A204.1 (cell line): ENCODE data around the gene ANKRD2.

Experiments used
- FAIRE-seq: peaks from 2 replicates; lab custom pipeline; 2012; peaks lifted over from hg19 to GRCh38; lab: Jason Lieb, UNC

ANKRD2 gene

DNA sequence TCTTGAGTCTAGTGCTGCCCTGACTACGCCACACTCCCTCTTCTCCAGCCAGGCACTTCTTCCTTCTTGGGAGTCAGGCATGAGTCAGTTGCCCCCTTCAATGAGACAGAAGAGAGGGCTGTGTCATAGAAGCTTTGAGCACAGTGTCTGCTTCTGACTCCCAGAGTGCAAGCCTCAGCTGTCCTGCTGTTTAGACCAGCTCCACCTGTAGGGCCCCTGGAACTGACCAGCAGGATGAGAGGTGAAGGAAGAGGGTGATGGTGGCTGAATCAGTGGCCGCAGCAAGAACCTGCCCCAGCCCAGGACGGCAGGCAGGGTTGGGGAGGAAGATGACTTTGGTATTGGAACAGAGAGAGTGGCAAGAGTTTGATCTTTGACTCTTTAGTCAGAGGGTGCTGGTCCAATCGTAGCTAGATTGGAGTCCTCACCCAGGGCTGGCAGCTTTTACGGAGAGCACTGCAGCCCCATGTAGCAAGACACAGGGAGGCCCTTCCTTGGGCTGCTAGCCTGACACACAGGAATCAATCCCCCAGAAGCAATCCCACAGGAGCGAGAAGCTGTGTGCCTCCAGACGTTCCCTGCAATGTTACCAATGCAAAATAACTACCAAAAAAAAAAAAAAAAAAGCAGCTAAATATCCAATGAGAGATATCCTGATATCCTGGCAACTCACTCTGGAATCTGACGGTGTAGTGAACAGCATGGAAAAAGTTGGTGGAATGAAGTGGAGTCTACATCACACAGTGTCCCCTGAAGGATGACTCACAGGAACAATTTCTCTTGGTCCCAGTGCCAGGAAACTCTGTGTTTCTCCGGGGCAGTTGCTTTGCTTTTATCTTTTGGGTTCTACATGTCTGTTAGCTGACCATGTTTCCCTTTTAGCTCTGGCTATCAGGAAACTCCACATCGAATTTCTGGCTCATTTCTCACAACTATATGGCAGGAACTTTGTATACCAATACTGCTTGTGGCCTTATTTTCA lies 23.8 kb downstream of the ANKRD2 start:
- peak; percentile 98 for FAIRE-seq

DNA sequence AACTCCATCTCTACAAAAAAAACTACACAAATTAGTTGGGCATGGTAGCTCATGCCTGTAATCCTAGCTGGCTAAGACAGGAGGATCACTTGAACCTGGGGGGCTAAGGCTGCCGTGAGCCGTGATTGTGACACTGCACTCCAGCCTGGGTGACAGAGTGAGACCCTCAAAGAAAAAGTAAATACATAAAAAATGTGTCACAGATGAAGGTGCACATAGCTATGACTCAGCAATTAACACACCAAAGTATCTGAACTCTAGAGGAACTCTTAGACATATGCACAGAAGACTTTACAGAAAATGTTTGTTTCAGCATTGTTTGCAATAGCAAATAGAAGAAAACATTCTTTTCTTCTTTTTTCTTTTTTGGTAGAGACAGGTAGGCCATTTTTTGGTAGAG lies 25.2 kb downstream of the ANKRD2 start:
- FAIRE-seq = no peak

DNA sequence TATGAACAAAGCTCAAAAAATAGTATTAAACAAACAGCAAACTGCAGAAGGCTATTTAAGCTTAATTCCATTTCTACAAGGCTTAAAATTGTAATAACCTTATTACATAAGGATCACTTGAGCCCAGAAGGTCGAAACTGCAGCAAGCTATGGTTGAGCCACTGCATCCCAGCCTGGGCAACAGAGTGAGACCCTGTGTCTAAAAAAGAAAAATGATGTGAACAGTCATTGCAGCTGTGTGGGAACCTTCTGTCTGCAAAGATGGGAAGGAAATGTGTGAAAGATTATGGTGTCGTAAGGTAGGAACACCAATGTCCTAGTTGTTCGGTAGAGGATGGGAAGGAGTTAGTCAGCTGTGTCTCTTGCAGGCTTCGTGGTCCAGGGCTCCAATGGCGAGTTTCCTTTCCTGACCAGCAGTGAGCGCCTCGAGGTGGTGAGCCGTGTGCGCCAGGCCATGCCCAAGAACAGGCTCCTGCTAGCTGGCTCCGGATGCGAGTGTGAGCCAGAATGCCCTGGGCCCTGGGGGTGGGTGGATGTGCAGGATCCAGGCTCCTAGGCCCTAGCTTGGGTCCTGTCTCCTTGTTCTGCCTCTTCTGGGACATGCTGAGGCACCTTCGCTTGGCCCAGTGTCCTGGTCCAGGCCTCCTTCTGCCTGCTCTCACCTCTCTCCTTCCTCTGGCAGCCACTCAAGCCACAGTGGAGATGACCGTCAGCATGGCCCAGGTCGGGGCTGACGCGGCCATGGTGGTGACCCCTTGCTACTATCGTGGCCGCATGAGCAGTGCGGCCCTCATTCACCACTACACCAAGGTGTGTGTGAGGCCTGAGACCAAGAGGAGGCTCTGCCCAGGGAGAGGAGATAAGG lies 26.1 kb downstream of the ANKRD2 start:
- no peak for FAIRE-seq

DNA sequence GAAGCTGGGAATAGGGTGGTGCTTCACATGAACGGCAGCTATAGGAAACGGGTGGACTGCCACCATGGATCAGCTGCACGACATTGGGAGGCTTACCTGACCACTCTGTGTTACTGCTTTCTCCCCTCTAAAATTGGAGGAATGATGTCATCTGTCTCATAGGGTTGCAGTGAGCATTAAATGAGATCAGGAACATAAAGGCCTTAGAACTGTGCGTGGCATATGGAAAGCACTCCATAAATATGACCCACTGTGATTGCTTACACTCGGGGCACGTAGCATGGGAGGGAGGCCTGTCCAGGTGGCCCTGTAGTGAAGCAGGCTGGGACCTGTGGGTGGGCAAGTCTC lies 26.7 kb downstream of the ANKRD2 start:
- FAIRE-seq = no peak

DNA sequence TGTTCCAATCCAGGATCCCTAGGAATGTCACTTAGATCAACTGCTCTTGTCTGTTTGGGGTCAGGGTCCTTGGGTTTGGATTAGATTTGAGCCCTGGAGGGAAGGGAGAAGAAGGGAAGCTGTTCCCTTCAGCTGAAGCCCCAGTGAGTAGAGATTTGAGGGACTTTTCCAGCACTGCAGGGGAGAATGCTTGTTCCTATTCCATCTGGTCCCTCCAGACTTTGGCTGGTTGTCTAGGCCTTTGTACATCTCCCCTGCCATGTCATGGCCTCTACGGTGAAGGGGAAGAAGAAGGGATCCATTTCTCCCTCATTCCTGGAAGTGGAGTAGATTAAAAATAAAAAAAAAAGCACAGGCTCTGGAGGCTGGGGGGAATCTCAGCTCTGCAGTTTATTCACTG lies 28.0 kb downstream of the ANKRD2 start:
- FAIRE-seq = no peak

DNA sequence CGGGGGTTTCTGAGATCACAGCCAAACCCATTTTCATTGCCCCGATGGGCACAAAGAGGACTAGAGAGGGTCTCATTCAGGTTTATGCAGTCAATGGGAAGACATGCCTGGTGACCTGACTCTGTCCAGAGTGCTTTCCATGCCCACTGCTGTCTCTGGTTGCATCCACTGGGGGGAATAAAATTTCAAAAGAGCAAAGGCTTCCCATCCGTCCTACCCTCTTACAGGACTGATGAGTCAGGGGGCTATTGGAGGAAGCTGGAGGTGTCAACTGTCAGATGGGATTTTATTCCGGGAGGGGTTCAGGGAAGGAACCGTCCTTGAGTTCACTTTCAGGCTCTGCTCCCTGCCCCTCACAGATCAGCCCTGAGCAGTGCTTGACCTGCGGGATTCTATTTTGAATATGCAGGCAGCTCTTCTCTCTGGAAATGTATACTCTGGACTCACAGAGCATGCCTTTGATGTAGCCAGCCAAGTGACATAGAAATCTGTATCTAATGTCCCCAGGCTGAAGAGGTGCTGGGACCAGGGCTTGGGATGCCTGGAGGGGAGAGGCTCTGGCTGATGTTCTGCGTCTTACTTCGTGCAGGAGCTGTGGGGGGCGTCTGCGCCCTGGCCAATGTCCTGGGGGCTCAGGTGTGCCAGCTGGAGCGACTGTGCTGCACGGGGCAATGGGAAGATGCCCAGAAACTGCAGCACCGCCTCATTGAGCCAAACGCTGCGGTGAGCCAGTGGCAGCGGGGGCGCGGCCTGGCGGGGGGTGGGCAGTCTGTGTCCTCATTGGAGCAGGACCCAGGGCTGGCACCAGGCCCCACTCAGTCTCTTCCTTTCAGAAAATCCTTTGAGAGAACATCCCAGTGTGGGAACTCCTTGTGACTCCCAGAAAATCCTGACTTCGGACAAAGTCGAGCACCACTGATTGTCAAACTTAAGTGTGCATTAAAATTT lies 29.0 kb downstream of the ANKRD2 start:
- FAIRE-seq = no peak

DNA sequence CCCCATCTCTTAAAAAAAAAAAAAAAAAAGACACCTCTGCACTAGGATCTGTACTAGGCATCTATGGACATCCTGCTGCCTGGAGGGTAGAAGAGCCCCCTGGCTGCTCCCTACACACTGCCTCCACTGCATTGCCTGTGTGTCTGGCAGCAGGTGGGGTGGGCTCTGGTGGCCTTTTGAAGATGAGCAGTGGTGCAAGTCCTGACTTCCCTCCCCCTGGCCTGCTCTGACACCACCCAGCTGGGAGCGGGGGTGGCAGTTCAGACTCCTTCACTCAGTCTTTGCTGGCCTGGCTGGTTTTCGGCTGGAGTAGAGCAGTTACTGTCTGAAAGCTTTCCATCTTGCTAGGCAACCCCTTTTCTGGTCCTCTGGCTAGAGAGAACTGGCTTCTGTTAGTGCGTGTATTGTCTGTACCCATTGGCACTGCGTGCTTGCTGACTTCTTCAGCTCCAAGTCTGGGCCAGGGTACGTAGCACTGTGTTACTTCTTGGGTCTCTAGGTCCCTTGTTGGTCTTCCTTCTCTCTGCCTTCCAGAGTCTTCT lies 34.6 kb downstream of the ANKRD2 start:
- FAIRE-seq = no peak

DNA sequence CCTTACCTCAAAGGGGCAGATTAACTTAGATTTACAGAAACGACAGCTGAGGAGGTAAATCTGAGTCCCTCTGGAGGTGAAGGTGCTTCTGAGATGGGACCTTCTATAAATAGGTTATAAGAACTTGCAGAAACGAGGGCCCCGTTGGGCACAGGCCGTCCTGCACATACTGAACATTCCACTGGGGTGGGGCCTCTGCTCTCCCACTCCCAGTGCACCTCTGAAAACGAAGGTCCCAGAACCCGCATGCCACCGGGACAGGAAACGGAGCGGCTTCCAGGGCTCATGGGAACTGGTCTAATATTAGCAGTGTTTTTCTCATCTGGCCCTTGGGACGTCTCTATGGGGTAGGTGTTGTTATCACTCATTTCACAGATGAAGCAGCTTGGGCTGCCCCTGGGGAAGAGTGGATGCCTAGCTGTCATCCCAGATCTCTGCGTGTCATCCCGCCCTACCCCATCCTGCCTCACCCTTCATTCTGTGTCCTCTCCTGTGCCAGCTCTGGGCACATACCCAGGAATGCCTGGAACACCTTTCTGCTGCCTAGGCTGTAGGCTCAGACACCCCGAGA lies 36.5 kb downstream of the ANKRD2 start:
- no peak for FAIRE-seq

DNA sequence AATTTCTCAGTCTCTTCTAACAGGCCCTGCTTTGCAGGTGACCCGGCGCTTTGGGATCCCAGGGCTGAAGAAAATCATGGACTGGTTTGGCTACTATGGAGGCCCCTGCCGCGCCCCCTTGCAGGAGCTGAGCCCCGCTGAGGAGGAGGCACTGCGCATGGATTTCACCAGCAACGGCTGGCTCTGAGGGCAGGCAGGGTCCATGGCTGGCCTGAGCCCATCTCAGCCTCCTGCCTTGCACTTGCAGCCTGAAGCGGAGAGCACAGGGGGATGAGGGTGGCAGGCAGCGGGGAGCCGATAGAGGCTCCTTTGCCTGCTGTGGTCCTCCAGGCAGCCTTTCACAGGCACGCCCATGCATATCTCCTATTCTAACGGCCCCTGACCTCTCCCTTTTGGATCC lies 38.9 kb downstream of the ANKRD2 start:
- no peak for FAIRE-seq

DNA sequence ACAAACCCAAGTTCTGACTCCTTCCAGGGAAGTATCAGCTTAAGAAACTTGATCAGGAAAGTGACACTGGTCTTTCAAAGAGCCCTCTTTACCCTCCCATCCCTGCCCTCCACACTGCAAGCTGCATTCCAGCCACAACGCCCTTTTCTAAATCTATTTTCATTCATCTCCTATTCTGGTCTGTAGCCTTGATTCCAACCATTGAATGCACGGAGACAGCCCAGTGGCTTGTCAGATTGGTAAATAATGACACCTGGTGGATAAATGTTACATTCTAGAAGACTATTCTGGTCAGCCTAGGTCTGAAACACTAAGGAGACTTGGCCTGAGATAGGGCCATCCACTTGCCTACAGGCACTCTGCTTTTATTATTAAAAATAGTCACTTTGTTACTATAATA lies 39.8 kb downstream of the ANKRD2 start:
- peak; percentile 96 for FAIRE-seq

DNA sequence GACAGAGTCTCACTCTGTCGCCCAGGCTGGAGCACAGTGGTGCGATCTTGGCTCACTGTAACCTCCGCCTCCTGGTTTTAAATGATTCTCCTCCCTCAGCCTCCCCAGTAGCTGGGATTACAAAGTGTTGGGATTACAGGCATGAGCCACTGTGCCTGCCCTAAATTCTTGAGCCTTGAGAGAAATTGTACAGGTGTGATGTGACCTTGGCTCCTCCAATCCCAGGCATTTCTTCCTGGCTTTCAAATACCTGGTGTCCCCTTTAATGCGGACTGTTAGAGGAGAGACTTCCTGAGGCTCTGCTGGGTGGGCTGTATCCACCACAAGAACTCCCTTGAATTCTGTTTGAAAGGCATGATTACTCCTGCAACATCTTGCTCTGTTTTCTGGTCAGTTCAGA lies 45.7 kb downstream of the ANKRD2 start:
- FAIRE-seq = no peak

DNA sequence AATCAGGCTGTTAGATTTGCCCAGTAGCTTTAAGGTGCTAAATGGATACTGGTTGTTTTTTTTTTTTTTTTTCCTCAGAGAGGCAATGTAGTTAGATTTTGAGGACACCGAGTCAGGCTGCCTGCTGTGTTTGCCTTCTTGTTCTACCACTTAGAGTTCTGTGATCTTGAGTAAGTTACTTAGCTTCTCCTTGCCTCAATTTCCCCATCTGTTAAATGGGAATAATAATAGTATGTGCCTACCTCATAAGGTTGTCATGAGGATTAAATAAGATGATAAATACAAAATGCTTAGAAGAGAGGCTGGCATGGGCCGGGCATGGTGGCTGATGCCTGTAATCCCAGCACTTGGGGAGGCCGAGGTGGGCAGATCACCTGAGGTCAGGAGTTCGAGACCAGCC lies 46.2 kb downstream of the ANKRD2 start:
- no peak for FAIRE-seq

DNA sequence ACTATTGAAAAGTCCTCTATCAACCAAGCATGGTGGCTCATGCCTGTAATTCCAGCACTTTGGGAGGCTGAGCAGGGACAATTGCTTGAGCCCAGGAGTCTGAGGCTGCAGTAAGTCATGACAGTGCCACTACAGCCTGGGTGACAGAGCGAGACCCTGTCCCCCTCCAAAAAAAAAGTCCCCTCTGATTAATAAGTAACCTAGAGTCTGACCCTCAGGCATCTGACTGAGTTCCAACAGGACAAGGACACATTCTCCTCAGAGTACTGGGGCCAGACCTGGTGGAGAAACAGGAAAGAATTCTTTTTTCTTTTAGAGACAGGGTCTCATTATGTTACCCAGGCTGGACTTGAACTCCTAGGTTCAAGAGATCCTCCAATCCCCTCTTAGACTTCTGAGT lies 50.7 kb downstream of the ANKRD2 start:
- no peak for FAIRE-seq

DNA sequence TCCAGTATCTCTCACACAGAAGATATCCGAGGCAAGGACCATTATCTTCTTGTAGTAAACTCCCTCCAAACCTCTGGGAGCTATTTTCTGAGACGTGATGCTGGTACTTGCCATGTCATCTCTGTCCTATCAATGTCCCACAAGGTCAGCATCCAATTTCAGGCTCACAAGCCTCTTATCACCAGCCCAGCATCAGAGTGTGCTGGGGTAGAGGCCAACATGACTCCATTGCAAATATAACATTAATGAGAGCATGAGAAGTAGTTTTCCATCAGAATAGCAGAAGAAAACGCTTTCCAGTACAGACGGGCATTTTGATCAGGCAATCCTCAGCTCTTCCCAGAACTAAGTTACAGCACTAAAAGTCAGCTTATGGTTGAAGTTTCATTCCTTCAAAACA lies 55.2 kb downstream of the ANKRD2 start:
- no peak for FAIRE-seq

DNA sequence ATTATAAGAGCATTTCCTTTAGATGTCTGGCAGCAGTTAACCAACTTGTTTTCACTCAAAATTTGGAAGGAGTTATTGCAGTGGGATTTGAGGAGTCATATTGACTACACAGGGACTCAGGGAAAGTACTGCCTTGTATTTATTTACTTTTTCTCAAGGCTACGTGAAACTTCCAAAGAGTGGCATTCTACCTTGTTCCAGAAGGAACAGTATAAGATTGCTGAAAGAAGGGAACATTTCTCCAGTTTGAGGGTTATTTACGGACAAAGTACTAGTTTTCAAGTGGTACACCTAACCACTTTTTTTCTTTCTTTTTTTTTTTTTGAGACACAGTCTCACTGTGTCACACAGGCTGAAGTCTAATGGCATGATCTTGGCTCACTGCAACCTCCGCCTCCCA lies 55.6 kb downstream of the ANKRD2 start:
- FAIRE-seq = no peak

DNA sequence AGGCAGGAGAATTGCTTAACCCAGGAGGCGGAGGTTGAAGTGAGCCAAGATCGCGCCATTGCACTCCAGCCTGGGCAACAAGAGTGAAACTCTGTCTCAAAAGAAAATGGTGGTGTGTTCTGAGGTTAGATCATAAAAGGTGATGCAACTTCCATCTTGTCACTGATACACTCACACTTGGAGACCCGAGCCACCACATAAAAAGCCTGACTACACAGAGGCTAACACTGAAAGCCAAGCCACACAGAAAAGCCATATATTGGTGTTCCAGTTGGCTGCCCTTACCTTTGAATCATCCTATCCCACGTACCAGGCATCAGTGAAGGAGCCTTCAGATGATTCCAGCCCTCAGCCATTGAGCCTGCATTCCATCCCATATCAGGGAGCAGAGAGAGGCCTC lies 56.7 kb downstream of the ANKRD2 start:
- no peak for FAIRE-seq

DNA sequence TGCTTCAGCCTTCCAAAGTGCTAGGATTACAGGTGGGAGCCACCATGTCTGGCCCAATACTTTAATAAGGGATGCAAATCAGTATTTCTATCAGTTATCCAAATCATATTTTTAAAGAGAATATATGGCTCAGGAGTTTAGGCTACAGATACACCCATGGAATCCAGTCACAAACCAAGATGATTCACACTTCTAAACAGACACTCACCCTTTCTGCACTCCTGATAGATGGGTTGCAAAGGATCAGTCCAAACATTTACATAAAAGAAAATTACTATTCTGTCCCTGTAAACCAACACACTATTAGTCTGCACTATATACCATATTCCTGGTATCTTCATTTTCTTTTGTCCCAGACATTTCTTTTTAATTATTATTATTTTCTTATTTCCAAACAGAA lies 58.5 kb downstream of the ANKRD2 start:
- FAIRE-seq = no peak

DNA sequence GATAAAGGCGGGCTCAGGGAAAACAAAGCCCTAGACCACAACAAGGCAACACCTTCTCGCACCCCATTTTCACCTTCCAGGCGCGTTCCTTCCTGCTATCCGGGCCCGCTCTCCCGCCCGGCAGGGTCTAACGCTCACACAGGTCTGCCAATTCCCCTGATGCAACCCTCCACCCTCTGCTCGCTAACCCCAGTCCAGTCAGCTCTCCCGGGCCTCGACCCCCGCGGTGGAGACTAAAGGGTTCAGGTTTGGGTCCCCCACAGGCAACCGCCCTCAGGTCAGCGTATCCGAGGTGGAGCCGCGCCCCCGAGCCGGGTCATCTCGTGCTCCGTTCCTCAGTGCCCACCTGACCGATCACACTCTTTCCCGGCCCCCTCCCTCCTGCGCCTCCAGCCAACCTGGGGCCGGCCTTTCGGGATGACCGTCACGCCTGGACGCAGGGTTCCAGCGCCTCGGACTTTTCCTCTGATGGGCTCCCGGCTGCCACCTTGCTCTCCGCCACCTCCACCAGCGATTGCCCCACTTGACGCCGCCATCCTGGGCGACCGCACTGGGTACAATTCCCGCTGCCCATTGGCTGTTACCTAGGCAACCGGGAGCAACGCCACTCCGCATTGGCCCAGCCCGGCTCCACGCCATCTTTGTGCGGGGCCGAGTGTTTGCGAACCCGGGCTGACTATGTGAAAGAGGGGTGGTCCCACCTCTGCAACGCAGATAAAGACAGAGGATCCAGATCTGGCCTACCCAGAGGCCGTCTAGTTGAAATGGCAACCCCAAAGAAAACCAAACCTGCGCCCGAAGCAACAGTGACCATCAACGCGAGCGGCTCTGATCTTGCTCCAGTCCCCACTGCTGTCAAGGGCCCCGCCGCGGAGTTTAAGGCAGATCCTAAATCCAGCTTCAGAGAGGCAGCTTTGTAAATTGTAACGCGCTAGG lies 60.6 kb downstream of the ANKRD2 start, which contains the start of gene MORN4:
TSS of gene MORN4 (minus strand) at position 552 of the 936 bp plus-strand sequence. CDS start 13,847 bp downstream, outside the sequence.
- peak; percentile 70 for FAIRE-seq
